ENCODE measurements around the gene TNFAIP2.

TNFAIP2 gene

GRCh38 chr14:103096387-103096786, 26.9 kb upstream of the TNFAIP2 start:
- Histone ChIP-seq H3K9me3 (no peaks in the 10 kb centered on the region), H3K27ac (no peak overlapping the region), H3K27me3 (peaks cover 0 to 35% of the 10 kb centered on the region in 2 donors), H3K36me3 (no peaks in the 10 kb centered on the region), H3K4me1 (peaks cover 0 to 6% (median 4%) of the 10 kb centered on the region in 4 donors), H3K4me3 (no peak overlapping the region)
- intact Hi-C loops (cut with DNase I; ENCODE audit: low total_unique reads) = no loop called here
- DNase-seq = no peak
- no peak for TF ChIP-seq CTCF (IDR thresholded peaks at IDR 0.05)

DNA sequence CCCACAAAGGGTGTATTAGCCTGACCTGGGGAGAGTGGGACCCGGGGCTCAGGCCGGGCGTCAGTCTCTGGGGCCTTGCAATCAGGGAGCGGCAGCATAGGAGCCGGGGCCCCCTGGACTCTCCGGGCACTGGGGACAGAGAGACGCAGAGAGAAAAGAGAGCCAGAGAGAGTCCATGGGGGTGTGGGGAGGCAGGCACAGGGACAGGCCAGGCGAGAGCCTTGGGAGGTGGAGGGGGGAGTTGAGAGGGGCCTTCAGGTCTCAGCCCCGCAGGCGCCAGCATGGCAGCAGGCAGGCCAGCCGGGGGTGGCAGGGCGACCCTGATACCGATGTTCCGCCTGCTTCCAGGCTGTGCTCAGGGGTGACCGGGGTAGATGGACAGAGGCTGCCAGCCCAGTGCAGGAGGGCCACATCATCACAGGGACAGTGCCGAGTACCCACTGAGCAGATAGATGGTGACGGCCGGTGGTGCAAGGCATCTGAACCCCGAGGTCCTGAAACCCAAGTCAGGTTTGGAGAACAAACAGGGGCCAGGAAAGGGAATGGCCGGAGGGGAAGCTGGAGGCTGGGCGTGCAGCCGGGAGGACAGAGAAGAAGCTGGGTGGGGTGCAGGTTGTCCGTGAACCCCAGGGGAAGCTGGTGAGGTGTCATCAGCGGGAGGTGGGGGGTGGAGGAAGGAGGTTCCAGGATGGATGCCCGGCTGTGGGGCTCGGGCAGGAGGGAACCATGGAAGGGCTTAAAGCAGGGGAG, 25.8 kb upstream of the TNFAIP2 start:
- Histone ChIP-seq H3K4me3 (no peak overlapping the region), H3K9me3 (no peaks in the 10 kb centered on the region), H3K4me1 (peaks cover 0 to 5% (median 2%) of the 10 kb centered on the region in 4 donors), H3K36me3 (no peaks in the 10 kb centered on the region), H3K27ac (no peak overlapping the region), H3K27me3 (peaks cover 0 to 43% of the 10 kb centered on the region in 2 donors)
- no peak for DNase-seq
- no peak for TF ChIP-seq CTCF (IDR thresholded peaks at IDR 0.05)
- intact Hi-C loops (cut with DNase I; ENCODE audit: low total_unique reads) = no loop called here

- Histone ChIP-seq H3K27me3 (peaks cover 0 to 52% of the 10 kb centered on the region in 2 donors), H3K9me3 (no peaks in the 10 kb centered on the region), H3K4me1 (peaks cover 0 to 14% (median 5%) of the 10 kb centered on the region in 4 donors), H3K36me3 (no peaks in the 10 kb centered on the region), H3K4me3 (no peak overlapping the region), H3K27ac (no peak overlapping the region)
- no peak for TF ChIP-seq CTCF (IDR thresholded peaks at IDR 0.05)
- DNase-seq = no peak
- intact Hi-C loops (cut with DNase I; ENCODE audit: low total_unique reads) = no loop called here
These were observed 25.0 kb upstream of the TNFAIP2 start for GRCh38 chr14:103097994-103098957.

DNA sequence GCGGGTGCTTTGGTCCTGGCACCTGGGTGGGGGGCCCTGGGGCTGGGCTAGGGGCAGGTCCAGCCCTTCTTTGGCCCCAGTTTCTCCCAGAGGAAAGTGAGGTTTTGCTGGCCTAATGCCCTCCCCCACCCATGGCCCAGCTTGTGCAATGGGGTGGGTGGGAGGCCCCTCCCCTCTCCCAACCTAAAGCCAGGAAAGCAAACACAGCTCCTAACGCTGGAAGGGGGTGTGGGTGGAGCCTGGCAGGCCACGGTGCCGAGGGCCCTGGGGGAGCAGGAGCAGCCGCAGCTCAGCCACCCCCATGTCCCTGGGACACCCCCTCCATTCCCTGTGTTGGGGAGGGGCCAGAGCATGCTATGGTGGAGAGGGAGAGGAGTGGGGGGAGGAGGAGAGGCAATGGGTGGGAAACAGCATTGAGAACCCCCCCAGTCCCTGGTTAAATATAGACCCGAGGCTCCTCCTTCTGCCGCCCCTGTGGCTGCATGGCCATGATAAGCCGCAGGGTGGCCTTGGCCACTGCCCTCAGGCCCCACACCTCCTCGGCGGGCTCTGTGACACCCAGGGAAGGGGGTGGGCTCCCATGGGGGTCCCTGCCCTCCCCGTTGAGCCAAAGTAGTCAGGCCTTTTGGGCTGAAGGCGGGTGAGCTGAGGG, 24.1 kb upstream of the TNFAIP2 start:
- no peak for DNase-seq
- intact Hi-C loops (cut with DNase I; ENCODE audit: low total_unique reads) = no loop called here
- no peak overlapping the region for H3K27ac ChIP-seq
- peaks cover 1 to 61% of the 10 kb centered on the region in 2 donors for H3K27me3 ChIP-seq
- no peaks in the 10 kb centered on the region for H3K9me3 ChIP-seq
- H3K4me3 ChIP-seq = no peak overlapping the region
- no peak for TF ChIP-seq CTCF (IDR thresholded peaks at IDR 0.05)
- peaks cover 0 to 23% (median 14%) of the 10 kb centered on the region in 4 donors for H3K4me1 ChIP-seq
- no peaks in the 10 kb centered on the region for H3K36me3 ChIP-seq

DNA sequence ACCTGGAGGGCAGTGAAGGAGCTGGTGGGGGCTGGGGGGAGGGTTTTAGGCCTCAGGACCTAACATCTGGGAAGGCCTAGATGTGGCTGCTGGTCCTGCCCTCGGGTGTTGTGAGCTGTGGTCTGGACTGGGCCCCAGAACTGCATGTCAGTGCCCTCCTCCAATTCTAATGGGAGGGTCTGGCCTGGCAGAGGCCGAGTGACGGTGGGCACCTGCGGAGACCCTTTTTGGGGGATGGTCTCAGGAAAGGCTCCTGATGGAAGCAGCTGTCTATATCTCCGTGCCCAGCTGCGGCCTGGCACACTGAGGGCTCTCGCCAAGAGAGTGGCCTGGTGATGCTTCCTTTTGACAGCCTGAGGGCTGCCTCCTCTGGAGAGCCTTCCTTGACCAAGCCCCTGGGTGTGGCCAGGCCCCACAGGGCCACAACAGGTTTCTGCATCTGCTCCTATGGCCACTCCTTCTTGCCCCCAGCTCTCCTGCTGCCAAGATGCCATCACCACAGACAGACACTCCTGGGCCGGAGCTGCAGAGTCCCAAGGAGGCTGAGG, 23.5 kb upstream of the TNFAIP2 start:
- no peak for DNase-seq
- Histone ChIP-seq H3K9me3 (no peaks in the 10 kb centered on the region), H3K4me1 (peaks cover 0 to 29% (median 19%) of the 10 kb centered on the region in 4 donors), H3K4me3 (no peak overlapping the region), H3K27me3 (peaks cover 3 to 67% of the 10 kb centered on the region in 2 donors), H3K36me3 (no peaks in the 10 kb centered on the region), H3K27ac (no peak overlapping the region)
- intact Hi-C loops (cut with DNase I; ENCODE audit: low total_unique reads) = loop anchor here (10.0 kb wide), 1 partner anchor 85 kb away; no protein-coding TSS in a partner anchor
- TF ChIP-seq CTCF (IDR thresholded peaks at IDR 0.05) = no peak

Measured in tibial artery (tissue), 4 donors.